Measurements from ENCODE around the gene TRABD.

The TRABD gene

DNA sequence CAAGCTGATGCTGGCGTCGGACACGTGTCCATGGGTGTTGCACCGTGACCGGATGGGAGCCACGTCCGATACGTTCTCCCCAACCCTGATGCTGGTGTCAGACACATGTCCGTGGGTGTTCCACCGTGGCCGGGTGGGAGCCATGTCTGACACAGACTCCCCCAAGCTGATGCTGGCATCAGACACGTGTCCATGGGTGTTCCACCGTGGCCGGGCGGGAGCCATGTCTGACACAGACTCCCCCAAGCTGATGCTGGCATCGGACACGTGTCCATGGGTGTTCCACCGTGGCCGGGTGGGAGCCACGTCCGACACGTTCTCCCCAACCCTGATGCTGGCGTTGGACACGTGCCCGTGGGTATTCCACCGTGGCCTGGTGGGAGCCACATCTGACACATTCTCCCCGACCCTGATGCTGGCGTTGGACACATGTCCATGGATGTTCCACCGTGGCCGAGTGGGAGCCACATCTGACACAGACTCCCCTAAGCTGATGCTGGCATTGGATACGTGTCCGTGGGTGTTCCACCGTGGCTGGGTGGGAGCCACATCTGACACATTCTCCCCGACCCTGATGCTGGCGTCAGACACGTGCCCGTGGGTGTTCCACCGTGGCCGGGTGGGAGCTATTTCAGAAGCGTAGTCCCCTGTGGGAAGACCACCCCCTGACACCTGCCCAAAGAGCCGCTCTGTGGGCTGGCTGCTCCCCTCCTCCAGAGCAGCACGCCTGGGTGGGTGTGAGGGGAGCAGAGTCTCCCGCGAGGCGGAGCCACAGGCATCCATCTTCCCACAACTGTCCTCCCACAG, 35.1 kb downstream of the TRABD start:
- DNase-seq: no peak

DNA sequence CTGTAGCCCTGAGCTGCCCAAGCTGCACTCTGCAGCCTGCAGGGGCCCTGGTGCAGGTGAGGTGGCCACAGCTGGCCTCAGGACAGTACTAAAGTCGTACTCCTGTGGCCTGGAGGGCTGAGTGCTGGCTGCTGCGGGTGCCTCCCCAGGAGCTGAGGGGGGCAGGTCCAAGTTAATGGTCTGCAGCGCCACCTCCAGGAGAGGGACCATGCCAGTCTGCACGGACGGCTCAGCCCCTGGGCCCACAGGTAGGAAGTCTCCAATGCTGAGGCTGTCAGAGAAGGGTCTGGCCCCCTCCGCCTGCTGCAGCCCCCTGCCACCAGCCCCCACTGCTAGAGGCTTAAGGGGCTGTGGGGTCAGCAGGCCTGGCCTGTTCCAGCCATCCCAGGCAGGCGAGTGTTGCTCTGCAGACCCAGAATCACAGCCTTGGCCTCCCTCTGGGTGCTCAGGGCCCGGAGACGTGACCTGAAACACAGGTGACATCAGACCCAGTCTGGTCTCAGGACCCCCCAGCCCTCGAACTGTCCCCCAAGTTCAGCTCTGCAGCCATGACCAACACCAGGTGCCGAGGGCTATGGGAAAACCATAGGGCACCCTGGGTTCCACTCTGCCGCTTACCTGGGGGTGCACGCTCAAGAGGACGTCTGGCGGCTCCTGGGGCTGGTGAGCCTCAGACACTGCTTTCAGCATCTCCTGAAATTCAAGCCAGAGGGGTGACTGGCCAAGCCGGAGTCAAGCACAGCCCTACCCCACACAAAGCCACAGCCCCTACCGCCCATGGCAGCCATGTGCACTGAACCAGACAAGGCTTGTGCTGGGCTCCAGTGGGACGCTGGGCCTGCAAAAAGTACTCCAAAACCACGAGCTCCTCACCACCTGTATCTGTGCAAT, 35.9 kb downstream of the TRABD start:
- no peak for DNase-seq

- no peak for DNase-seq
Measured at GRCh38 chr22:50222508-50222907, 36.8 kb downstream of the TRABD start.

- DNase-seq: no peak
Measured at GRCh38 chr22:50224071-50224470, 38.4 kb downstream of the TRABD start.

- no peak for DNase-seq
Measured at GRCh38 chr22:50225200-50225969, 39.7 kb downstream of the TRABD start.

DNA sequence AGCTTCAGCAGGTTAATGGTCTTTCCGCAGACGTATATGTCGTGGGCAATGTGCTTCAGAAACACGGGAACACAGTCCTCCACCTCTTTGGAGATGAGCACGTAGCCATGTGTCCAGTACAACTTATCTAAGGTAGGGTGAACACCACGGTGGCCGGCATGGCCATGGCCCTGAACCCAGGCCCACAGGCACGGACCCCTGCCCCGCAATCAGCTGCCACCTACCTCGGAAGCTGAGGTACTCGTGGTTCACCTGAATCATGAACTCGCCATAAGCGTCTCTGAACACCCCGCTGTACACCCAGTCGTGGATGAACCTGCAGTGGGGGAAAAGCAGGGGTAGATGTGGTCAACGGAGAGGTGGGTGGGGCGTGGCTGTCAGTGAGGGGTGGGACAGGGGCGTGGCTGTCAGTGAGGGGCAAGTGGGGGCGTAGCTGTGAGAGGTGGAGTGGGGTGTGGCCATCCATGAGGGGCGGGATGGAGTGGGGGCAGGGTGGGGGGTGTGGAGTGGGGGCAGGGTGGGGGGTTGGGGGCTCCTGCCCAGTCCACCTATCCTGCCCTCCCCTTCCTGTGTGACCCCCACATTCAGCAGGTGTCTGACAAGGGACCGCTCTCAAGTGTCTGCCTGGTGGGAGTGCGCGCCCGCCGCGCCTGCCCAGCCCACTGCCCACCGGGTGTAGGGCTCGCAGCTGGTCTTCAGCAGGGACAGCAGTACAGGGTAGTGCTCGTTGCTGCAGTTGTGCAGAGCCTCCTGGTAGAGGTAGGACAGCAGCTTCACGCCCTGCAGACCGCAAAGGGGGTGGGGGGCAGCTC, 40.6 kb downstream of the TRABD start:
- no peak for DNase-seq

DNA sequence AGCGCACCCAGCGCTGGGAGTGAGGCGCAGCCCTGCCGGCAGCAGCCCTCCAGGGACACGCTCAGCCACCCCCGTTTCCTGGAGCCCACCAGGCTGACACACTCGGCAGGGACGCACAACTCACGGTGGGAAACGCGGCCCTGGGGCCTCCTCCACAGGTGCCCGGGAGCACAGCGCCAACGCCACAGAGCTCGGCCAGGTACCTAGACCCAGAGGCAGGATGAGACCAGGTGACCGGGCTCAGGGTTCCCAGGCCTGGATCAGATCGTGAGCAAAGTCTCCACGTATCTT, 41.1 kb downstream of the TRABD start:
- no peak for DNase-seq

- DNase-seq: no peak
Measured at GRCh38 chr22:50227579-50228215, 42.0 kb downstream of the TRABD start.

DNA sequence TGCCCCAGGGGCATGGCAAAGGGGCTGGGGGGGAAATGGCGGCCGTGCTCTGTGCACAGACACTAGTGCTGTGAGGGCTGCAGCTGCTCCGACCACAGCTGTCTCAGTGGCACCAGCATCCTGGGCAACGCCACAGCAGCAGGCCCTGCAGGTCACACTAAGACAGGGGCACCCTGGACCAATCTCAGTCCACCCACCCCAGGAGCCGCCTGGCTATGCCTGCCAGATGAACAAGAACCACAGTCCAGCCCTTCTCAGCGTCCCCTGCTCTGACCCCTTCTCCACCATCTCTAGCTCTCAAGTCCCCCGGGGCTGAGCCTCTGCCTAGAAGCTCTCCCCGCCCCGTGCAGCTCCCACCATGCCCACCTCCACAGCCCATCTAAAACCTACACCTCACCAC, 42.7 kb downstream of the TRABD start:
- DNase-seq: no peak

- DNase-seq: no peak
Measured at GRCh38 chr22:50229370-50229769, 43.7 kb downstream of the TRABD start.

GRCh38 chr22:50232481-50233151, 46.9 kb downstream of the TRABD start:
- no peak for DNase-seq

- DNase-seq: no peak
Measured at GRCh38 chr22:50233223-50233622, 47.5 kb downstream of the TRABD start.

DNA sequence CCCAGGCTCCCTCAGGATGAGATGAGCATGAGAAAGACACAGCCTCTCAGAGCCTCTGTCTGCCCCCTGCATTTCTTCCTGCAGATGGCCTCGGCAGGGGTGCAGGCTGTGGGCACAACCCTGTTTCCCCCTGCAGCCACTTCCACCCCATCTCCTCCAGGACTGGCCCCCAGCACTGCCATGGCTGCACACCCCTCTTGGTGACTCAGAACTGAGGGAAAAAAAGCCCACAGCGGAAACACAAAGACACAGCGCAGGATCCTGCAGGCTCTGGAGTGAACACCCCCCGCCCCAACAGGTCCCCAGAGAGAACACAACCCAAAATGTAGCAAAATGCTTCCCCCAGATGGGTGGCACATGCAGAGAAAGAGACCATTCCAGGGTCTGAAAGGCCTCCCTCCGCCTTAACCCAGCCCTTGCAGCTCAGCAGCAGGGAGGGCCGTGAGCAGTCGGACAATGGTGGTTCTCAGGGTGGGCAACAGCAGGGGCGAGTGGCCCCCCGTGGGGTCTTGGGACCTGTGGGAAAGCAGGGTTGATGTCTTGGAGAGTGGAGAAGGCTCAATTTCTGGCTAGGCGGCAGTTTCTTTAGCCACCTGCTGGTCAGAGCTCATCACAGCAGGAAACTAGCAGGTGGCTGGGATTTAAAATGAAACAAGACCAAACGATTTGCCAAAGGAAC, 51.2 kb downstream of the TRABD start:
- DNase-seq: no peak

DNA sequence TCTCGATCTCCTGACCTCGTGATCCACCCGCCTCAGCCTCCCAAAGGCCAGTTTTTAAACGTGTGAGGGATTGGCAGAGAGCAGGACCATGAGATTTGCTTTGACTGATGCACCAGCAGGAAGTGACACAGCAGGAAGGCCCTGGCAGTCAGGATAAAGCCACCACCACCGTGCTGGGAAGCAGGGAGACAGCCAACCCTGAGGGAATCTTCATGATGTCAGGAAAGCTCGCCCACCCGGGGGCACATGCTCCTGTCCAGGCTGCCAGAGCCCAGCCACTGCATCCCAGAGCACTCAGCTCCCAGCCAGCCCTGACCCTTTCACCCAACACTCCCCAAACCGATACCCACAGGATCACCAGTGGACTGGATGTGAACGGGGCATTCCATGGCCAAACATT, 53.0 kb downstream of the TRABD start:
- DNase-seq: no peak

- DNase-seq: no peak
Measured at GRCh38 chr22:50242406-50242949, 56.8 kb downstream of the TRABD start.

DNA sequence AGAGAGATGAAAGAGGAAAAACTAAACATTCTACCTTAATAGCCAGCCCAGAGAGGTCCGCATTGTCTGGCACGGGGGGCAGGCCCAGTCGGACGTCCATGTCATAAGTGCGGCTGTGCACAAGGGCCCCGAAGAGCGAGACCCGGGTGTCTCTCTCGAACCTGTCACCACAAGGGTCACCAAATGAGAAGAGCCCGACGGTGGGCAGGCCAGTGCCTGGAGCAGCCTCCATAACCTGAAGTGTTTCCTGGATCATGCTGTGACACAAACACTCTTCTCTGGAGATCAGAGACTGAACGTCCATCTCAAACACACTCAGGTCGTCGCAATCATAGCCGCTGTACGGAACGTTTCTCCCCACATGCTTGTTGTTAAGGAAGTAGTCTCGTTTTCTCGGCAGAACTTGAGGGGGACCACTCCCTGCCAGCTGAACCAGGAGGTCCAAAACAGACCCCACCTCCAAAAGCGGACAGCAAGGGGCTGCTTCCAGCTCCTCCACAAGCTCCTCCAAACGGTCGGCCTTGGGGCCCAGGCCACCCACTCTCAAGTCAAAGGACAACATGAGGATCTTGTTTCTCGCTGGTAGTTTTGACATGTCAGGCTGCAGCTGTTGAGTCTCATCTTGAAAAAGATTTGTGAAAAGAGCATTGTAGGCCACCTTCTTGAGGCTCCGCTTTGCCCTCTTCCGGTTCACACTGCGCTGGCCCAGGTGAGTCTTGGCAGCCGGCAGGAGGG, 58.1 kb downstream of the TRABD start:
- DNase-seq: no peak

- peak; percentile 84 to 87 for DNase-seq
Measured at GRCh38 chr22:50244420-50245213, 58.9 kb downstream of the TRABD start, which contains the start of gene TUBGCP6. TSS of gene TUBGCP6 (minus strand) at chr22:50245023. CDS start at chr22:50244459, 564 bp downstream.

DNA sequence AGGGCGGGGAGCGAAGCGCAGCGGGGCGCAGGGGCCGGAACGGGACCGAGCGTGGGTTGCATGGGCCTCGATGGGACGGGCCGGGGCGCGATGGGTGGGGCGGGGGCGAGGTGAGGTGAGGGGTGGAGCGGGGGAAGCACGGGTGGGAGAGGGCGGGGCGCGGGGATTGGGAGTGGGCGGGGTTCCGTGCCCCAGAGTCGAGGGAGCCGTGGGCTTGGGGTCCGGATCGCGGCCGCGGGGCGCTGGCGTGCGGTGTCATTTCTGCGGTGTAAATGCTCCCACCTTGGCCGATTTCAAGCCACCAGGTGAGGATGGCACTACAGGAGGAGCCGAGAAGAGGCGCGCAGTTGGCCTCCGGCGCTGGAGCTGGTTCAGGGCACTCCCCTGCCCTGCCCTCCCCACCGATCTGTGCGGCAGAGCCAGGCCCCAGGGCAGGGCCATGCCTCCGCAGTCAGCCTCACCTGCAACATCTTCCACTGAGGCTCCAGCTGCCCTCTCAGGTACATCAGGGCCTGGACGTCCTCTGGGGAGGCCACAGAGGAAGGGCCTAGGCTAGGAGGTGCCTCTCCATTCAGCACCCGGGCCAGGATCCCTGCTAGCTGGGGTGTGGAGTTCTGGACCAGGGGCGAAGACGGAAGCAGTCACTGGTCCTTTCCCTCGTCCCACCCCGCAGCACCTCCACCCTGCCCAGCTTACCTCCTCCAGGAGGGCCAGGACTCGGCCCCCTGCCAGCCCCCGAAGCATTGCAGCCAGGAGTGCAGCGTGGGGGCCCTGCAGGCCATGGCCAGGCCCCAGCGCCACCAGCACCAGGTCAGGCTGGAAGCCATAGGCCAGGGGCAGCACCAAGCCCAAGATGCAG, 59.7 kb downstream of the TRABD start:
- no peak for DNase-seq
